Measurements from ENCODE around the gene PRCC.

DNA sequence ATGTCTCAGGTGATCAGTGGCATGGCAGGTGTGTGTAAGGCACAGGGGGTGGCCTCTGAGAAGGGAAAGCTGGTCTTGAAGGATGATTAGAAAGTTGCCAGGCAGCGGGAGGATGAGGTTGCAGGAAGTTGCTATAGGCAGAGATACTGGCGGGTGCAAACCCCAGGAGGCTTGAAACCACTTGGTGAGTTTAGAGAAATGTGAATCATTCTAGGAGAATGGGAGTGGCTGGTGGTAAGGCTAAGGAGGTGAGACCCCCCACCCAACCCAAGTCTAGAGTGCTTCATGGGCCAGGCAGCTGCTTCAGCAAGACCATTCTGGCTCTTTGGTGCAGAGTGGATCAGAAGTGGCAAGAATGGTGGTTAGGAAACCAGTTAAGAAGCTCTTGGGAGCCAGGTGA lies 40.3 kb downstream of the PRCC start:
- TF ChIP-seq, protein P1, sequence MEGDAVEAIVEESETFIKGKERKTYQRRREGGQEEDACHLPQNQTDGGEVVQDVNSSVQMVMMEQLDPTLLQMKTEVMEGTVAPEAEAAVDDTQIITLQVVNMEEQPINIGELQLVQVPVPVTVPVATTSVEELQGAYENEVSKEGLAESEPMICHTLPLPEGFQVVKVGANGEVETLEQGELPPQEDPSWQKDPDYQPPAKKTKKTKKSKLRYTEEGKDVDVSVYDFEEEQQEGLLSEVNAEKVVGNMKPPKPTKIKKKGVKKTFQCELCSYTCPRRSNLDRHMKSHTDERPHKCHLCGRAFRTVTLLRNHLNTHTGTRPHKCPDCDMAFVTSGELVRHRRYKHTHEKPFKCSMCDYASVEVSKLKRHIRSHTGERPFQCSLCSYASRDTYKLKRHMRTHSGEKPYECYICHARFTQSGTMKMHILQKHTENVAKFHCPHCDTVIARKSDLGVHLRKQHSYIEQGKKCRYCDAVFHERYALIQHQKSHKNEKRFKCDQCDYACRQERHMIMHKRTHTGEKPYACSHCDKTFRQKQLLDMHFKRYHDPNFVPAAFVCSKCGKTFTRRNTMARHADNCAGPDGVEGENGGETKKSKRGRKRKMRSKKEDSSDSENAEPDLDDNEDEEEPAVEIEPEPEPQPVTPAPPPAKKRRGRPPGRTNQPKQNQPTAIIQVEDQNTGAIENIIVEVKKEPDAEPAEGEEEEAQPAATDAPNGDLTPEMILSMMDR (conservative IDR thresholded peaks at IDR 0.05; ENCODE audit: low read depth, low read length) = no peak
- no peak for TF ChIP-seq EZH2 (IDR thresholded peaks at IDR 0.05; ENCODE audit: borderline replicate concordance, low read depth, low read length, poor library complexity, severe bottlenecking)
